Neural progenitor cell (in vitro differentiated cells): ENCODE data around the gene NRF1.

Experiments used
- CTCF ChIP-seq: fragments of 200-600 bp; sonication (generic); IDR thresholded peaks from 2 replicates; pipeline ENCODE4 v1.5.1; 2017; ENCODE audit warnings: antibody characterized with exemption, mild to moderate bottlenecking
- EZH2 ChIP-seq: fragments of 200-600 bp; sonication (generic); IDR thresholded peaks from 2 replicates; pipeline ENCODE4 v1.6.1; 2017; ENCODE audit warnings: antibody characterized with exemption, mild to moderate bottlenecking, moderate library complexity

- TF ChIP-seq EZH2 (no peak), CTCF (no peak)
Measured at GRCh38 chr7:129636641-129637040, 25.1 kb downstream of the NRF1 start.
